IgD-negative memory B cell (primary cell): Measurements from ENCODE around the gene PRSS48. TPM values are rescaled to one million over a fixed set of nuclear protein-coding genes. Genes with fewer than 3 reads are reported as not detected.
"Not testable (repeated sequence)": the region's sequence is repeated elsewhere in the genome, so short reads cannot be mapped to it uniquely, and the experiment has no call there.

Experiments used
- H3K27ac Mint-ChIP-seq, 3 donors: one replicate each; pipeline ENCODE4 v1.8.0; 2020 to 2022; ENCODE audit warnings: mild to moderate bottlenecking in 3 of 3, mixed read lengths in 3 of 3, moderate library complexity in 1 of 3
- H3K27me3 Mint-ChIP-seq: one replicate; pipeline ENCODE4 v1.8.0; 2021; ENCODE audit warnings: mixed read lengths
- H3K36me3 Mint-ChIP-seq: one replicate; pipeline ENCODE4 v1.8.0; 2020; ENCODE audit warnings: mild to moderate bottlenecking, mixed read lengths
- H3K4me1 Mint-ChIP-seq, 3 donors: one replicate each; pipeline ENCODE4 v1.8.0; 2020 to 2022; ENCODE audit warnings: mixed read lengths in 3 of 3, mild to moderate bottlenecking in 1 of 3
- H3K4me3 Mint-ChIP-seq, 4 donors: one replicate each; pipeline ENCODE4 v1.8.0; 2020 to 2022; ENCODE audit warnings: mild to moderate bottlenecking in 4 of 4, mixed read lengths in 4 of 4, moderate library complexity in 3 of 4
- H3K9me3 Mint-ChIP-seq, 3 donors: one replicate each; pipeline ENCODE4 v1.8.0; 2020 to 2021; ENCODE audit warnings: mixed read lengths in 3 of 3, mild to moderate bottlenecking in 1 of 3
- polyA plus RNA-seq: library from polyadenylated mRNA; unstranded; fragments of 300-500 nt; fragmentation: Illumina TruSeq; gene quantifications from one replicate; pipeline ENCODE4 v1.2.3, GENCODE V29; 2021

Gene PRSS48
- polyA plus RNA-seq, 1 donor from 2014 or later = not detected

DNA sequence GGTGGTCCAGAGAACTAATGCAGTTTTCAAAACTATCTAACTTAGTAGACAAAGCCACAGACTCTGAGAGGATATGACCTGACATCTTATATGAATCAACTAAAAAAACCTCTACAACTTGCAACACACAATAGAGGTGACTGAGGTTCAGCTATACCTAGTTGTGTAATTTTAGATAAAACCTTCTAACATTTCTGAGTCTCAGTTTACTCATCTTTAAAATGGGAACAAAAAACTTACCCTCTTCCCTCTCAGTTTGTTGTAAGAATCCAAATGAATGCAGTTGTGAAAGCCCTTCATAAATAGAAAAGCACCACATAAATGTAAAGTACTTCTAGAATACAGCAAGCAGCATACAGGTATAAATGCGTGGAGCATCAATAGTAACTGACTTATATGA is 42.5 kb downstream of the PRSS48 start:
- Mint-ChIP-seq H3K4me3 (no peak overlapping the region), H3K27ac (no peak overlapping the region), H3K27me3 (peaks cover 32% of the 10 kb centered on the region), H3K4me1 (peaks cover 0 to 4% (median 3%) of the 10 kb centered on the region in 3 donors), H3K9me3 (peaks cover 0 to 2% (median 0%) of the 10 kb centered on the region in 3 donors), H3K36me3 (no peaks in the 10 kb centered on the region)

DNA sequence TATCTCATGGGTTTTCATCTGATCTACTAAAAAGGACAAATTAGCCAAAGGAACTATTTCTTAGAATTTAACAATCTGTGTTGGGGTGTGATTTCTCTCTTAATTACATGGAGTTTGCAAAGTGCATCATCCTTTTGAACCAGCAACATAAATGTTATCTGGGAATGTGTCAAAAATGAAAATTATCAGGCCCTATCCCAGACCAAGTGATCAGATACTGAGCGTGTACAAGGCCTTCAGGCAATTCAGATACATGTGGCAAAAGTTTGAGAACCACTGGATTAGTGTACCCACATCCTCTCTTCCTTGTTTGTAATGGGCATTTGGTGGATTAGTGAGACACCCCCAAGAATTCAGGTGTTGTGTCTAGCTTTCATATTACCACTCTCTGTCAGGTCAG is 44.6 kb downstream of the PRSS48 start:
- H3K27me3 Mint-ChIP-seq = peaks cover 42% of the 10 kb centered on the region
- no peak overlapping the region for H3K27ac Mint-ChIP-seq
- H3K36me3 Mint-ChIP-seq = no peaks in the 10 kb centered on the region
- no peak overlapping the region for H3K4me3 Mint-ChIP-seq
- H3K4me1 Mint-ChIP-seq = peaks cover 3 to 11% (median 3%) of the 10 kb centered on the region in 3 donors
- peaks cover 0 to 5% (median 3%) of the 10 kb centered on the region in 3 donors for H3K9me3 Mint-ChIP-seq

DNA sequence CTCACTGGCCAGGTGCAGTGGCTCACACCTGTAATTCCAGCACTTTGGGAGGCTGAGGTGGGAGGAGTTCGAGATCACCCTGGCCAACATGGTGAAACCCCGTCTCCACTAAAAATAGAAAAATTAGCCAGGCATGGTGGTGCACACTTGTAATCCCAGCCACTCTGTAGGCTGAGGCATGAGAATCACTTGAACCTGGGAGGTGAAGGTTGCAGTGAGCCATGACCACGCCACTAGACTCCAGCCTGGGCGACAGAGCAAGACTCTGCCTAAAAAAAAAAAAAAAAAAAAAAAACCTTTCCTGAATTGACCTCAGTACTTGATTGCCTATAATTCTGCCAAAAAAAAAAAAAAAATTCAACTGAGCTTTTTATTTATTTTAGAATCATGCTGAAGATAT is 45.2 kb downstream of the PRSS48 start:
- peaks cover 42% of the 10 kb centered on the region for H3K27me3 Mint-ChIP-seq
- H3K36me3 Mint-ChIP-seq, H3K27ac Mint-ChIP-seq: not testable (repeated sequence)

DNA sequence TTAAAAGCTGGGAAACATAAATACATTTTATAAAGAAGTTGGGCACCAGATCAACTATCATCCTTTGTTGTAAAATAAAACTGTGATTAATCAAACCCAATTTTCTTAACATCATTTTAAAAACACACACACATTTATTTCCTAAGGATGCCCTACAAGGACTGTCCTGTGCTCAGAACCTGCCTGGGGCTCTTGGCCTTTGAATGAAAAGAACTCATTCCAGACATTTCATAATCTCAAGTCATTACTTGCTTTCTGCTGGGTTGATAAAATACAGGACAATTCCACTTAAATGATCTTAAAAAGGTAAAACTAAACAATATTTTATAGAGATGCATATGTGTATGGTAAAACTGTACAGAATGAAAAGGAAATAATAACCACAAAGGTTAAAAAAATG is 45.6 kb downstream of the PRSS48 start:
- Mint-ChIP-seq H3K4me1 (peaks cover 3 to 11% (median 3%) of the 10 kb centered on the region in 3 donors), H3K27ac (no peak overlapping the region), H3K27me3 (peaks cover 41% of the 10 kb centered on the region), H3K4me3 (no peak overlapping the region), H3K36me3 (no peaks in the 10 kb centered on the region), H3K9me3 (peaks cover 0 to 5% (median 3%) of the 10 kb centered on the region in 3 donors)

More for the DNA sequence above, 45.2 kb downstream of the PRSS48 start:
- peaks cover 3 to 11% (median 3%) of the 10 kb centered on the region in 3 donors for H3K4me1 Mint-ChIP-seq
- not testable (repeated sequence) for H3K4me3 Mint-ChIP-seq, H3K9me3 Mint-ChIP-seq

DNA sequence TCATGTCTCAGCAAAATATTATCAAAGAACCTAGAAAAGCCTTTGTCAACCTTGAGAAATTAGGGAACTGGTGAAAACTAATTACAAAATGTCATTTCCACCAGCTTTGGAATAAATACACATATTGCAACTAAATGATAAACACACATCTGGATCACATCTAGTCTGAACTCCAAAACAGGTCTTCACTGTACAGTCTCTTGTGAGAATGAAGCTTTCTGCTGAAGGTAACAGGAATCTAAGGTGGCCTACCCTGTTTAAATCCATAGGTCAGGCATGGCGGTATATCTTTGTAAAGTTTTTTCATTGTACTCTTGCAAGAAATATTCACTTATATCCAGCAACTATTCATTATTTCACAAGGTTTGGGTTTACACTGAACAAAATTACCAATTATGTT is 46.7 kb downstream of the PRSS48 start:
- no peak overlapping the region for H3K27ac Mint-ChIP-seq

DNA sequence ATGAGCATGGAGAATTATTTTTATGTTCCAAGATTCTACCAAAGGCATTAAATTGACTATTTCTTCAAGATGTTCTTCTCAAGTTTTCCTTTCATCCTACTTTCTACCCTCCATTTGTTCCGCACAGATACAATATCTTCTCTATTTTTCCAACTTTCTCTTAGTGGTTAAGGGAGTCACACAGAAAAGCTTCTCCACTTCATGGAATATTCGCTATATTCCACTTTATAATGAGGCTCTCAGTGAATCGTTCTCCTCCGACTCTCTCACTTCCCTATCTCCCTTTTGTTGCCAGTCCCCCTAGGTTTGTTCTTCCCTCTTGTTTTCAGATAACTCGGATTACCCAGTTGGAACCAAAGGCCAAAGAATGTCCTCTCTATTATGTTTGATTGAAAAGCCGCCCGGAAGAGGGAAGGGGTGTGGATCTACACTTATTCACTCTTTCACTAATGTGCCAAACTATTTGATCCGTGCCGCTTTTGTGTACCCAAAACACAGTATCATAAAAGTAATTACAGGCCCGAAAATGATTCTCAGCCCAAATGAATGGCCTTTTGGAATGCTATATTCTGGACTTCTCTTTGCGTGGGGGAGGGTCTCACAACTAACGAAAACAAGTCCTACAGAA is 47.3 kb downstream of the PRSS48 start:
- H3K27me3 Mint-ChIP-seq = peaks cover 44% of the 10 kb centered on the region
- no peak overlapping the region for H3K27ac Mint-ChIP-seq
- no peaks in the 10 kb centered on the region for H3K36me3 Mint-ChIP-seq
- peaks cover 3 to 11% (median 3%) of the 10 kb centered on the region in 3 donors for H3K4me1 Mint-ChIP-seq
- peaks cover under 1 to 9% (median 7%) of the 10 kb centered on the region in 3 donors for H3K9me3 Mint-ChIP-seq
- no peak overlapping the region for H3K4me3 Mint-ChIP-seq

More for the DNA sequence above, 46.7 kb downstream of the PRSS48 start:
- Mint-ChIP-seq H3K9me3 (peaks cover 0 to 5% (median 3%) of the 10 kb centered on the region in 3 donors), H3K4me3 (no peak overlapping the region), H3K36me3 (no peaks in the 10 kb centered on the region), H3K27me3 (peaks cover 44% of the 10 kb centered on the region), H3K4me1 (peaks cover 3 to 11% (median 3%) of the 10 kb centered on the region in 3 donors)

DNA sequence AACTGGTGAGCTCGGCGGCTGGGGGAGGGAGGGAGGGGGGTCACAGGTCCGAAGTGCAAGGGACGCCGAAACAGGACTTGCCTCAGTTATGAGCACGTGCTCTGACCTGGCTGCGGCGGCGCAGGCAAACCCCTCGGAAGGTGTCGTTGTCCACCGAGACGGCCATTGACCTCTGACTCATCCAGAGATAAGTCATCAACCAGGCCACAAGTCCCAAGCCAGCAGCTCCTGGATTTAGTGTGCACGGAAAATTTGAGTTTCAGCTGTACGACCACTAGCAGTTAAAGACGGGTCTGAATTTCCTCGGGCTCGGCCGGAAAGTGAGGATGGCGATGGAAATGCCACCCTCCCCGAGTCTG is 47.8 kb downstream of the PRSS48 start:
- peaks cover 2 to 10% (median 8%) of the 10 kb centered on the region in 3 donors for H3K9me3 Mint-ChIP-seq
- peaks cover 42% of the 10 kb centered on the region for H3K27me3 Mint-ChIP-seq
- peaks cover 3 to 11% (median 3%) of the 10 kb centered on the region in 3 donors for H3K4me1 Mint-ChIP-seq
- no peaks in the 10 kb centered on the region for H3K36me3 Mint-ChIP-seq
- H3K4me3 Mint-ChIP-seq = peak overlapping the region in 2 of 4 donors; percentile 12 to 32
- H3K27ac Mint-ChIP-seq = no peak overlapping the region

DNA sequence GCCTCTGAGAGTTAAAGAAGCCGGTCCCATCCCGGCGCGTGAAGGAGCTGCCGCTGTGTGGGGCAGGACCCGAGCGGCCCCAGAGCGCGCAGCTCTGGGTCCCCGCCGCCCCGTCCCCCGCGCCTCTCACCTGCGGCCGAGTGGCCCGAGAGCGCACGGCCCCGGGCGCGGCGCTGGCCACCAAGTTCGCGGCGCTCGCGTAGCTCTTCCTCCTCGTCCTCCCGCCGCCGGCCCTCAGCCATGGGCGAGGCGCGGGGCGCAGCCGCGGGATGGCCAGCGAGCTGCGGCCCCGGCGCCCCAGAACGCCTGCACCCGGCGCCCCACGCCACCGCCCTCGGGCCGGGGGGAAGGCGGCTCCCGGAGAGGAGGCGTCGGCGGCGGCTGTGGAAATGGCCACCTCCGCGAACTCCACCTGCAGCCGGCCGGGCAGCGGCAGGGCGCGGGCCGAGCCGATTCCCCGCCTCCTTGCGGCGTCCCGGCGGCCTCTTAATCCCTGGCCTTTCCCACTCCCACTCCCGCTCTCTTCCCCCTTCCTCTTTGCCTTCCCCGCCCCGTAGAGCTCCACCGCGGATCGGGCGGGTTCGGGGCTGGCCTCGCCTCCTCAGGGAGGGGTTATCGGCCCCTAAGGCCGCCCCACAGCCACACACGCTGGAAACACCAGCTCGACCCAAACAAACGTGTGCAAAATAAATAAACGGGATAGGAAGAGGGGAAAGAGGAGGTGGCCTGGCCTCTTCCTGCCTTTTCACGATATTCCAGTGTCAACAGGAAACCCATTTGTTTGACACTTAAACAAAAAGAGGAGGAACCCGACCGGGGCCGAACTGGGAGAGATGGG is 48.4 kb downstream of the PRSS48 start, which contains the start of gene SH3D19:
SH3D19 (minus strand) TSS at position 495 of the 838 bp plus-strand sequence; CDS start at position 242, 253 bp downstream.
- Mint-ChIP-seq H3K4me3 (peak within 1 kb of the TSS in 3 of 4 donors; percentile 32 to 72 (median 41)), H3K27me3 (peaks cover 39% of the 10 kb centered on the region), H3K36me3 (no peaks in the 10 kb centered on the region), H3K4me1 (peaks cover 3 to 11% (median 3%) of the 10 kb centered on the region in 3 donors), H3K9me3 (peaks cover 2 to 10% (median 8%) of the 10 kb centered on the region in 3 donors), H3K27ac (no peak within 1 kb of the TSS)

DNA sequence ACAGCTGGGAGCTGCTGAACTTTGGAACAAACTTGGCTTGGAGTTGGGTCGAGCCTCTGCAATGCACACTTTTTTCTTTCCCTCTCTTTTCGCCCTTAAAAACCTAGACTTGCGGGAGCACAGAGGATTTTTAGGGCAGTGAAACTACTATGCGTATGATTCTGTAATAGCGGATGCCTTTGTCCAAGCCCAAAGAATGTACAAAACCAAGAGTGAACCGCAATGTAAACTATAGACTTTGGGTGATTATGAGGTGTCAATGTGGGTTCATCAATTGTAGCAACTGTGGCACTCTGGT is 48.9 kb downstream of the PRSS48 start:
- no peaks in the 10 kb centered on the region for H3K36me3 Mint-ChIP-seq
- peaks cover 3 to 11% (median 3%) of the 10 kb centered on the region in 3 donors for H3K4me1 Mint-ChIP-seq
- H3K27me3 Mint-ChIP-seq = peaks cover 38% of the 10 kb centered on the region
- H3K27ac Mint-ChIP-seq = no peak overlapping the region
- H3K4me3 Mint-ChIP-seq = no peak overlapping the region
- H3K9me3 Mint-ChIP-seq = peaks cover 2 to 13% (median 12%) of the 10 kb centered on the region in 3 donors

DNA sequence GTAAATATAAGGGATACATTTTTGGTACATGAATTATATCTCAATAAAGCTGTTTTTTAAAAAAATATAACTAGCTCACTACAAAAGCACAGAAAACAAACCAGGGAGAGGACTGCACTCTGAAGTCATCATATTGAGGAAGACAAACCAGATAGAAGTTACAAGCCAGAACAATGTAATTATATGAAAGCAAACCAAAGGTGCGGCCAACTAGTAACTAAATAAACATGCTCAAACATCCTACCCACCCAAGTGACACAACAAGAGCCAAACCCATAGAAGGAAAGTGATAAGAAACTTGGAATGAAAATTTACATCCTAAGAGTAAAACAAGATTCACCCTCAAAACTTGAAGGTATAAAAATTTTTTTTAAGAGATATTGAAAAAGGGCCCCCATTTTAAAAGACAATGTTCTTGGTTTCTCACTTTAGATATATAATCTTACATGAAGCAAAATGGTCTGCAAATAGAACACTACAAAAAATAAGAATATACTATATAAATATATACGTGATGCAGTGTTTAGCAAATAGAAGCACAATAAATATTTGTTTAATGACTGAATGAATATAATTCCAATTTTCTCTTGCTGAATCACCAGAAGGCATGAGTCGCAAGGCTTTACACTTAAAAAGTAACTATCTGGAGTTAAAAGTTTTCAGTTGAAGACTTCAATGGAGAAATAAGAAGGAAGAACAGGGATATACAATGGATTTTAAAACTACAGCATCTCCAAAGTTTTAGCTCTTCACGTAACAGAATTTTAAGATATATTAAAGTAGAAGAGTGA is 52.5 kb downstream of the PRSS48 start:
- Mint-ChIP-seq H3K27me3 (peaks cover 18% of the 10 kb centered on the region), H3K36me3 (no peaks in the 10 kb centered on the region), H3K9me3 (peaks cover 2 to 17% (median 13%) of the 10 kb centered on the region in 3 donors), H3K4me3 (no peak overlapping the region), H3K27ac (no peak overlapping the region), H3K4me1 (peaks cover 0 to 7% (median 3%) of the 10 kb centered on the region in 3 donors)

DNA sequence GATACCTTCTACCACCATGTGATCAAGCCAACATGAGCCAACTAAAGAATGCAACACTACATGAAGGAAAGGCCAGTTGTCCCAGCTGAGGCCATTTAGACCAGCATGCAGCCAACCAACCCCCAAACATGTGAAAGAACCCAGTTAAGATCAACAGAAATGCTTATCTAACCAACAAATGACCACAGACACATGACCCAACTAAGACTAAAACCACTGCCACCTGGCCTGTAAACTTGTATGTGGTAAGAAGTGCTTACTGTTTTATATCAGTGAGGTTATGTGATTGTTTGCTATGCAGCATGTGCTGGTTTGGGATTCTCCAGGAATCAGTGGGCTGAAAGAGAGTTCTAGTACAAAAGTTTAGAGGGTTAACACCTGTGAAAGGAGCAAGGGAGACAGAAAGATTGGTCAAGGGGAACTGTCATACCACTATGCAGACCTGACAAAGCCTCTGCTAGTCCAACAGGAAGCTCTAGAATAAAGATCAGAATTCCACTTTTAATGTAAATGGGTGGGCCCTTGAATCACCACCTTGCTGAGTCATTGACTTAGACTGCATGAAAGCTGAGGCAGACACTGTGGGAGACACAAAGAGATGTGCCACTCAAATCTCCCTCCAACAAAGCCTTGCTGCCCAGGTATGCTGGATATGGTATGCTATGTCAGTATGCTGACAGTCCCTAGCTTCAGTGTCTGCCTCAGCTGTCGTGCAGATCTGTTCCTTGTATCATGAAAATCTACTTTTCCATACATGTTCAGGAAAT is 54.5 kb downstream of the PRSS48 start:
- Mint-ChIP-seq H3K4me3 (no peak overlapping the region), H3K9me3 (peaks cover 2 to 13% (median 9%) of the 10 kb centered on the region in 3 donors), H3K27me3 (peaks cover 6% of the 10 kb centered on the region), H3K36me3 (no peaks in the 10 kb centered on the region), H3K27ac (no peak overlapping the region), H3K4me1 (no peaks in the 10 kb centered on the region)

DNA sequence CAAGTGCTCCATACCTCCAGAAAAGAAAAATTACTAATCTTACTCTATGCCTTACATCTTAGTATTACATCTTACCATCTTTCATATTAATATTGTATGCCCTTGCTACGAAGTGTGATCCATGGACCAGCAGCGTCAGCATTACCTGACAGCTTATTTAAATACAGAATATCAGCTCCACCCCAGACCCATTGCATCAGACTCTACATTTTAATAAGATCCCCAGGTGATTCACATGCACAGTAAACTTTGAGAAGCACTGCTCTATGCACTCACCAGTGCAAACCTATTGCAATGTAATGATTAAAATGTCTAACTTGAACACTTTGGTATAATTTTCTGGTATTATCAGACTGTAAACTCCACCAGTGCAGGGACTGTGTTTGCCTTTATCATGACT is 62.5 kb downstream of the PRSS48 start:
- no peak overlapping the region for H3K27ac Mint-ChIP-seq
- H3K27me3 Mint-ChIP-seq = peaks cover 3% of the 10 kb centered on the region
- H3K4me1 Mint-ChIP-seq = peaks cover 0 to 4% (median 0%) of the 10 kb centered on the region in 3 donors
- H3K36me3 Mint-ChIP-seq = no peaks in the 10 kb centered on the region
- no peak overlapping the region for H3K4me3 Mint-ChIP-seq
- no peaks in the 10 kb centered on the region for H3K9me3 Mint-ChIP-seq

DNA sequence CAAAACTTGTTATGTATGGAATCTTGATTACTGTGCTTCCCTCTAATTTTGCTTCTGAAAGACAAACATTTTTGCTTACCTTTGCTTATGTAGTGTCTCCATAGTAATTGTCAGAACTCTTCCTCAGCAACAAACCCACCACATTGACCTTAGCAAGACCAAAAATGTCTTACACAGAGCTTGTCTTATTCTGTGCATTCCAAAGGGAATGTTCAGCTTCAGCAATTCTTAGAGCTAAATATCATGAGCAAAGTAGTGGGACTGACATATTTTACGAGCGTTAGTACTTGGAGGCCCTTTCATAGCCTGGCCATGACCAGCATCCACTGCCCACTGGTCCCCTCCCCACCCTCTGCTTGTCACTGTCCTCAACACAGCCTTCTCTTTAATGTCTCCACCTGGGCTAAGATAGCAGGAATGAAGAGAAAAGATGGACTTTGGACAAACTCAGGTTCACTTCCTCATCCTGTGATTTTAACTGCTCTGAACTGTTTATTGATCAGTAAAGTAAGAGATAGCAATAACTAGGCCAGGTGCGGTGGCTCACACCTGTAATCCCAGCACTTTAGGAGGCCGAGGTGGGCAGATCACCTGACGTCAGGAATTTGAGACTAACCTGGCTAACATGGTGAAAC is 63.9 kb downstream of the PRSS48 start:
- Mint-ChIP-seq H3K4me1 (peaks cover 0 to 4% (median 0%) of the 10 kb centered on the region in 3 donors), H3K36me3 (no peaks in the 10 kb centered on the region), H3K4me3 (no peak overlapping the region), H3K27ac (no peak overlapping the region), H3K27me3 (peaks cover 3% of the 10 kb centered on the region), H3K9me3 (no peaks in the 10 kb centered on the region)
